ENCODE measurements around the gene UST. TPM values are rescaled to one million over a fixed set of nuclear protein-coding genes. Genes with fewer than 3 reads are reported as not detected.

The UST gene, protein sequence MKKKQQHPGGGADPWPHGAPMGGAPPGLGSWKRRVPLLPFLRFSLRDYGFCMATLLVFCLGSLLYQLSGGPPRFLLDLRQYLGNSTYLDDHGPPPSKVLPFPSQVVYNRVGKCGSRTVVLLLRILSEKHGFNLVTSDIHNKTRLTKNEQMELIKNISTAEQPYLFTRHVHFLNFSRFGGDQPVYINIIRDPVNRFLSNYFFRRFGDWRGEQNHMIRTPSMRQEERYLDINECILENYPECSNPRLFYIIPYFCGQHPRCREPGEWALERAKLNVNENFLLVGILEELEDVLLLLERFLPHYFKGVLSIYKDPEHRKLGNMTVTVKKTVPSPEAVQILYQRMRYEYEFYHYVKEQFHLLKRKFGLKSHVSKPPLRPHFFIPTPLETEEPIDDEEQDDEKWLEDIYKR
- total RNA-seq = 1 to 10 TPM; 1.6 to 3.7 TPM

DNA sequence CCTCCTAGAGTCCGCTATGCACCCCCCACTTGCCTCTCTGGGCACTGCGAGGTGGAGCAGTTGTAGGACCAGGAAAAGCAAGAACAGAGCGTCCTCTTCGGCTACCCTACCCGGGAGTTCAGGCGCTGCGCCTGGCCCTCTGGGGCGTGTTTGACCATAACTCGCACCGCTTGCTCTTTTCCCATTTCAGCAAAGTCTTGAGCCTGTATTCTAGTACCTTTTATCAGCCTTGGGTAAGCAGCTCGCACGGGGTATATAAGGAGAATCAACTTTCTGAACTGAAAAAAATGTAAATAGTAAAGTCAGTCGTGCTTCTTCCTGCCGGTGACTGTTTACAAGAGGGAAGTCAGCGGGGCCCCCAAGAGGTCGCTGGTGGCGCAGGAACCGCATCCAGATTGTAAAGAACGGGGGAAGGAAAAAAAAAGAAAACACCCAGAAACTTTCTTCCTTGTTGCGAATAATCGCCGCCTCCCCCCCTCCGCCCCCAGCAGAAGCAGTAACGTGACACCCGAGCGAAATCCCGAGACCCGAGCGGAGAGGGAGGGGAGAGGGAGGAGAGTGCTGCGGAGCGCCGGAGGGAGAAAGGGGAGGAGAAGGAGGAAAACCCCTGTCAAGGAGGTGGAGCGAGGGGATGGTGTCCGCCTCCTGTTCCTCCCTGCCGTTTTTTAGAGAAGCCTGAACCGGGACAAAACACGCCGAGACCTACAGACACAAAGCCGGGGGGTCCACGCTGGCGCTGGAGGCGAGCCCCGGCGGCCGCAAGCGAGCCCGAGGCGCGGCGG lies at the start of gene UST:
Gene UST, plus strand, starts transcription at position 668 of the 782 bp plus-strand sequence. CDS start 401 bp downstream, outside the sequence.
- peak; percentile 63 to 65 for DNase-seq
- H3K4me3 Mint-ChIP-seq = peak within 1 kb of the TSS; percentile 97 to 98
- H3K4me1 Mint-ChIP-seq (ENCODE audit: low read depth) = peaks cover 32% of the 10 kb centered on the region
- no peaks in the 10 kb centered on the region for H3K9me3 Mint-ChIP-seq
- peak within 1 kb of the TSS; percentile 83 for H3K27ac Mint-ChIP-seq
- peaks cover 63% of the 10 kb centered on the region for H3K27me3 Mint-ChIP-seq (ENCODE audit: low read depth)
- peak; percentile 51 to 54 for ATAC-seq (replicated peaks in 1 of 2)
- peaks cover 2% of the 10 kb centered on the region in 2 donors for H3K36me3 Mint-ChIP-seq (ENCODE audit: insufficient read depth in 2 of 2)

DNA sequence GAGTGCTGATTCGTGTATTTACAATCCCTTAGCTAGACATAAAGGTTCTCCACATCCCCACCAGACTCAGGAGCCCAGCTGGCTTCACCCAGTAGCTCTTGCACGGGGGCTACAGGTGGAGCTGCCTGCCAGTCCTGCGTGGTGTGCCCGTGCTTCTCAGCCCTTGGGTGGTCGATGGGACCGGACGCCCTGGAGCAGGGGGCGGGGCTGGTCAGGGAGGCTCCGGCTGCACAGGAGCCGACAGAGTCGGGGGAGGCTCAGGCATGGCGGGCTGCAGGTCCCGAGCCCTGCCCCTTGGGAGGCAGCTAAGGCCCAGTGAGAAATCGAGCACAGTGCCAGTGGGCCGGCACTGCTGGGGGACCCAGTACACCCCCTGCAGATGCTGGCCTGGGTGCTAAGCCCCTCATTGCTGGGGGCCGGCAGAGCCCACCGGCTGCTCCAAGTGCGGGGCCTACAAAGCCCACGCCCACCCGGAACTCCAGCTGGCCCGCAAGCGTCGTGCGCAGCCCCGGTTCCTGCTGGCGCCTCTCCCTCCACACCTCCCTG lies 48.9 kb upstream of the UST start:
- Mint-ChIP-seq H3K36me3 (ENCODE audit: insufficient read depth in 2 of 2) (no peaks in the 10 kb centered on the region), H3K4me1 (ENCODE audit: low read depth) (peaks cover 12% of the 10 kb centered on the region), H3K27ac (no peak overlapping the region), H3K9me3 (no peaks in the 10 kb centered on the region), H3K4me3 (no peak overlapping the region), H3K27me3 (ENCODE audit: low read depth) (peaks cover 6% of the 10 kb centered on the region)
- ATAC-seq (replicated peaks in 1 of 2) (no peak), DNase-seq (no peak)

DNA sequence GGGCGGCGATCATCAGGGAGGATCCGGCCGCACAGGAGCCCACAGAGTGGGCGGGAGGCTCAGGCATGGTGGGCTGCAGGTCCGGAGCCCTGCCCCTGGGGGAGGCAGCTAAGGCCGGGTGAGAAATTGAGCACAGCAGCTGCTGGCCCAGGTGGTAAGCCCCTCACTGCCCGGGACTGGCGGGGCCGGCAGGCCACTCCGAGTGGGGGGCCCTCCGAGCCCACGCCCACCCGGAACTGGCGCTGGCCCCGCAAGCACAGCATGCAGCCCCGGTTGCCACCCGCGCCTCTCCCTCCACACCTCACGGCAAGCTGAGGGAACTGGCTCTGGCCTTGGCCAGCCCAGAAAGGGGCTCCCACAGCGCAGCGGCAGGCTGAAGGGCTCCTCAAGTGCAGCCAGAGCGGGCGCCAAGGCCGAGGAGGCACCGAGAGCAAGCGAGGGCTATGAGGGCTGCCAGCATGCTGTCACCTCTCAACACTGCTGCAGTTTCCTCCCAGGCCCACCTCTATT lies 48.1 kb upstream of the UST start:
- no peak for ATAC-seq (replicated peaks in 1 of 2)
- DNase-seq = no peak
- Mint-ChIP-seq H3K4me3 (no peak overlapping the region), H3K36me3 (ENCODE audit: insufficient read depth in 2 of 2) (no peaks in the 10 kb centered on the region), H3K9me3 (no peaks in the 10 kb centered on the region), H3K27me3 (ENCODE audit: low read depth) (peaks cover 6% of the 10 kb centered on the region), H3K27ac (no peak overlapping the region), H3K4me1 (ENCODE audit: low read depth) (peaks cover 12% of the 10 kb centered on the region)

DNA sequence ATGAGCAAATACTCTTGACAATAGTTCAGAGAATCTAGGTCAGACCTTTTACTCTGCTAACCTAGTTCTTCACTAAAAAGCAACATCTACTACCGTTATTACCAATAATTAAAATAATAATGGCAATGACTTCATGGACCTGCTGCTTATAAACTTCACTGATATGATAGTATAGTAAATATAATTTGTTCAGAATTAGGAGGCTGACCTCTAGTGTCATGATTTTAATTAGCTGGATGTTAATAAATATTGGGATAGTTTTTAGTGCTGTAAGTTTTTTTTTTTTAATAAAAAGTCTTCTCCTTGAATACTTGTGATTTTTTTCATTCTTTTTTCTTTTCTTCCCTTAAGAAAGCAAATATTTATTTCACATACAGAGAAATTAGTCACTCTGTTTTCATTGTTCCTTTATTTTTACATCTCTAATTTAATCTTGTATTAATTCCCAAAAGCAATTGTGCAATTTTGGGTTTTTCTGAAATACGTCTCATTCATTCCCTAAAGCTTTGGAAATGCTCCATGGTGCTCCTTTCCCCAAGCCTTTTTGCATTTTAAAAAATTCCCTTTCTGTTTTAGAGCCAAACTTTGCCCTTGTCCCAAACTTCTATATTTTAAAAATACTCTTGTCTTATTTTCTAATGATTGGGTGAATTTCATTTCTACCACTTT lies 46.6 kb upstream of the UST start:
- no peak for DNase-seq
- Mint-ChIP-seq H3K36me3 (ENCODE audit: insufficient read depth in 2 of 2) (no peaks in the 10 kb centered on the region), H3K4me3 (peak overlapping the region; percentile 78 to 83), H3K27me3 (ENCODE audit: low read depth) (peaks cover 6% of the 10 kb centered on the region), H3K4me1 (ENCODE audit: low read depth) (peaks cover 12% of the 10 kb centered on the region), H3K27ac (peak overlapping the region; percentile 55), H3K9me3 (no peaks in the 10 kb centered on the region)
- no peak for ATAC-seq (replicated peaks in 1 of 2)

DNA sequence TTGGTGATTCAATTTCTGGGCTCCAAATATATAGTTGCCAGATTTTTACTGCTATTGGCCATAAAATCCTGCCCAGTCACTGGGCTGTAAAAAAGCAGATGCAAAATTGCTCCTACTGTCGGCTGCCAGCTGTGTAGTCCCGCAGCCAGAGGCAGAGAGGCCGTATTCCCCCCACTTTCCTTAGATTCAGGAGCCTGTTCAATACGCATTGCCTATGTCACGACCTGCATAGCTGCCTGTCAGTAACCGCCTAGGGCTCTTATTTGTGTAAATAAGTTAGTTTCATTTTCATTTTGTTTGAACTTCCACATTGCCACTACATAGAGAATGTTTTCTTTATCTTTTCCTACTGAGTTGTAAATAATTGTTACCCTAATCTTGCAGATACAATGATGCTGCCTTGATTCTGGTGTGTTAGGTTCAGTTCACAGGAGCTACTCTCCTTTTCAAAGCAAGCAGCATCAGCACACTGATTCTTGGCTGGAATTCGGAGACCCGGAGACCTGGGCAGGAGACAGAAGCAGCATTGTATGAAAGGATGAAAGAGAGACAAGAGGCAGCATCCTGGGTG lies 46.0 kb upstream of the UST start:
- ATAC-seq (replicated peaks in 1 of 2) = peak; percentile 50 to 65
- peaks cover 3% of the 10 kb centered on the region for H3K27me3 Mint-ChIP-seq (ENCODE audit: low read depth)
- peak overlapping the region; percentile 78 to 83 for H3K4me3 Mint-ChIP-seq
- no peaks in the 10 kb centered on the region for H3K9me3 Mint-ChIP-seq
- DNase-seq = no peak
- peak overlapping the region; percentile 55 for H3K27ac Mint-ChIP-seq
- no peaks in the 10 kb centered on the region for H3K36me3 Mint-ChIP-seq (ENCODE audit: insufficient read depth in 2 of 2)
- peaks cover 12% of the 10 kb centered on the region for H3K4me1 Mint-ChIP-seq (ENCODE audit: low read depth)

DNA sequence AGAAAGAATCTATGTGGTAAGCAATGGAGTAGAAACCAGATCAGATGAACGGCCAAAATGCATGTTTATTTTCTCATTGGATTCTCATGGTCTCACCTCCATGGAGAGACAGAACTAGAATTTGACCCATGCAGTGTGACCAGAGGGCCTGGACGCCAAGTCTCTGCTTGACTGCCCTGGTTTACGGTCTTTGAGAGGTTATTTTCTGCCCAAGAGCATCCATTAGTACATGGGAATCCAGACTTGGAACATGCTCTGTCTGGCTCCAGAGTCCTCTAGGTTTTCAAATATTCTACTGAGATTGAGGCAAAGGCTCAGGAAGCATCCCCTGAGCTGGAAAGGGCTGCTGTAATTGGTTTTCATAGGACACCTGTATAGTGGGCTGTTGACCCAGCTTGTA lies 45.5 kb upstream of the UST start:
- ATAC-seq (replicated peaks in 1 of 2) = peak in 1 of 2 donors; percentile 9
- Mint-ChIP-seq H3K27ac (peak overlapping the region; percentile 55), H3K27me3 (ENCODE audit: low read depth) (no peaks in the 10 kb centered on the region), H3K4me3 (peak overlapping the region; percentile 78 to 83), H3K36me3 (ENCODE audit: insufficient read depth in 2 of 2) (no peaks in the 10 kb centered on the region), H3K9me3 (no peaks in the 10 kb centered on the region), H3K4me1 (ENCODE audit: low read depth) (peaks cover 12% of the 10 kb centered on the region)
- DNase-seq = no peak

DNA sequence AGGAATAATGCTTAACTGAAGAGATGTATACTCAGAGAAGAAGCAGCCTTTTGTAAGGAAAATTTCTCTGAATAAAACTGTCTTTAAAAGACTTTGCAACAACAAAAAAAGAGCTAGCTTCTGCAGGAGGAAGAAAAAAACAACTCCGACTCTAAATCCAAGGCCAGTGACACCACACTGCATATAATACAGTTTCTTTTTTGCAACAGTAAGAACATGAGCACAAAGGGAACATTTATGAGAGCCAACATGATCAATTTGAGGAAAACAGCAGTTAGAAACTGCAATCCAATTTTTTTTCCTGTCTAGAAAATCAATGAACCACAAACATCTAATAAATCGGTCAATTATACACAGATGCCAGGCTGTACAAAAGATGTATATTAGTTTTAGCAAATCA lies 42.9 kb upstream of the UST start:
- Mint-ChIP-seq H3K4me3 (no peak overlapping the region), H3K27ac (no peak overlapping the region), H3K36me3 (ENCODE audit: insufficient read depth in 2 of 2) (no peaks in the 10 kb centered on the region), H3K4me1 (ENCODE audit: low read depth) (peaks cover 12% of the 10 kb centered on the region), H3K27me3 (ENCODE audit: low read depth) (peaks cover under 1% of the 10 kb centered on the region), H3K9me3 (no peaks in the 10 kb centered on the region)
- no peak for DNase-seq
- ATAC-seq (replicated peaks in 1 of 2) = no peak

DNA sequence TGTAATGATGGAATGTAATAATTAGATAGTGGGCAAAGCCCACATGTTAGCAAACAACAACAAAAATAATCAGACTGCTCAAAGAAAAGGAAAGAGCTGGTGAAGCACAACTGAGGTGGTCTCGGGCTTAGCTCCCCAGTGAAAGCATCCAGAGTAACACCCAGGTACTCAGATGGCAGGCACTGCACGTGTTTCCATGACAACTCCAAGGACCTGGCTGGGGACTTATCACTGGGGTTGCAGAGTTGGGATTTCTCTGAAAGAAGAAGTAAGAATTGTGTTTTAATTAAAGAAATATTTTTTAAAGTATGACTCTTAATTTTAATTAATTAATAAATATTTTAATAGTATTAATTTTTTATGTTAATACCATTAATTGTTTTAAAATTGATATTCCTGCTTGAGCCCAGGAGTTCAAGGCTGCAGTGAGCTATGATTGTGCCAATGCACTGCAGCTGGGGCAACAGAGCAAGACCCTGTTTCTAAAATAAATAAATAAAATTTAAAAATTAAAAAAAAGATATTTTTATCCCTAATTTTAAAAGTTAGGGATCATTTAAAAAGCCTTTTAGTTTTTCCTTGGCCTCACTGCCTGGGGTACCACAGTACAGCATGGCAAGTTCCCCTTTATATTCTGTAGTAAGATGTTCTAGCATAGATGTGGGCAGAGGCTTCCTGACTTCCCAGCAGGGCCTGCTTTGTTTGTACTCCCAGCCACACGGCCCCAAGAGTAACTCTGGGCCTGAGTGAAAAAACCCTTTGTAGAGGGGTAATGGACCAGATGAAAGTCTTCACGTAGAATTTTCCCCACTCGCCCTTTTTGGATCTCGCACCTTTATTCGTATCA lies 42.2 kb upstream of the UST start:
- Mint-ChIP-seq H3K27me3 (ENCODE audit: low read depth) (peaks cover 8% of the 10 kb centered on the region), H3K27ac (no peak overlapping the region), H3K36me3 (ENCODE audit: insufficient read depth in 2 of 2) (no peaks in the 10 kb centered on the region), H3K4me3 (no peak overlapping the region), H3K4me1 (ENCODE audit: low read depth) (peaks cover 12% of the 10 kb centered on the region), H3K9me3 (no peaks in the 10 kb centered on the region)
- DNase-seq (no peak), ATAC-seq (replicated peaks in 1 of 2) (no peak)

DNA sequence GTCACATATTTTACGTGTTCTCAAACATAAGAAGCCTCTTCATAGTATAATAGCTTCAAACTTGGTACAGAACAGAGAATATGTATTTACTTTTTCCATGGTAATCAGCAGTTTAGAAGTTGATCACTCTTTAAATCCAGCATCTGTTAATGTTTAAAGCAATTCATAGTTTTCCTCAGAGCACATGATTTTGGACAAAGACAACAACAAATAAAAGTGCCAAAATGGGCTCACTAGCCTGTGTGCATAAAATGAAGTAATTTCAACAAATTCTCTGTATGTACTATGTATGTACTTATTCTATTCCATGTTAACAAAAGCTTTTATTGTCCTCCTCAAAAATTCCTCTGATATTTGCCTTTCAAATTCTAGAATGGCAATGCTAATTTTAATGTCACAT lies 38.1 kb upstream of the UST start:
- H3K27ac Mint-ChIP-seq = no peak overlapping the region
- H3K36me3 Mint-ChIP-seq (ENCODE audit: insufficient read depth in 2 of 2) = peaks cover 0 to 4% of the 10 kb centered on the region in 2 donors
- ATAC-seq (replicated peaks in 1 of 2) (no peak), DNase-seq (no peak)
- no peak overlapping the region for H3K4me3 Mint-ChIP-seq
- peaks cover 0 to 3% of the 10 kb centered on the region in 2 donors for H3K9me3 Mint-ChIP-seq
- peaks cover 9% of the 10 kb centered on the region for H3K27me3 Mint-ChIP-seq (ENCODE audit: low read depth)
- peaks cover 15% of the 10 kb centered on the region for H3K4me1 Mint-ChIP-seq (ENCODE audit: low read depth)

DNA sequence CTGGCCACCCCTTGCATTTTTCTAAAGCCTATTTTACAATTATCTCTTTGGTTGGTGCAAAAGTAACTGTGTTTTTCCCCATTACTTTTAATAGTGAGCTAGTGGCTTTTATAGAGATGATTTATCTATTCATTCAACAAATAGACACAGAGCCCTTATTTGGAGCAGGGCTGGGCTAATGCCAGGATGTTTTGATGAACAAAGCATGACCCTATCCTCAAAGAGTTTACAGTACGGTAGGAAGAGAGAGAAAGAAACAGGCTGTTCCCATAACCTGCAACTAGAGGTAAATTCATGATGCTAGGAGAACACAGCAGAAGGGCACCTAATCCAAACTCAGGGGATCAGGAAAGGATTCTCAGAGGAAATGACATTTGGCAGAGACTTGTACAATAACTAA lies 37.3 kb upstream of the UST start:
- no peak for DNase-seq
- no peak for ATAC-seq (replicated peaks in 1 of 2)
- peaks cover 0 to 3% of the 10 kb centered on the region in 2 donors for H3K9me3 Mint-ChIP-seq
- H3K27ac Mint-ChIP-seq = no peak overlapping the region
- H3K36me3 Mint-ChIP-seq (ENCODE audit: insufficient read depth in 2 of 2) = peaks cover 2 to 8% of the 10 kb centered on the region in 2 donors
- peaks cover 9% of the 10 kb centered on the region for H3K27me3 Mint-ChIP-seq (ENCODE audit: low read depth)
- no peak overlapping the region for H3K4me3 Mint-ChIP-seq
- peaks cover 15% of the 10 kb centered on the region for H3K4me1 Mint-ChIP-seq (ENCODE audit: low read depth)

DNA sequence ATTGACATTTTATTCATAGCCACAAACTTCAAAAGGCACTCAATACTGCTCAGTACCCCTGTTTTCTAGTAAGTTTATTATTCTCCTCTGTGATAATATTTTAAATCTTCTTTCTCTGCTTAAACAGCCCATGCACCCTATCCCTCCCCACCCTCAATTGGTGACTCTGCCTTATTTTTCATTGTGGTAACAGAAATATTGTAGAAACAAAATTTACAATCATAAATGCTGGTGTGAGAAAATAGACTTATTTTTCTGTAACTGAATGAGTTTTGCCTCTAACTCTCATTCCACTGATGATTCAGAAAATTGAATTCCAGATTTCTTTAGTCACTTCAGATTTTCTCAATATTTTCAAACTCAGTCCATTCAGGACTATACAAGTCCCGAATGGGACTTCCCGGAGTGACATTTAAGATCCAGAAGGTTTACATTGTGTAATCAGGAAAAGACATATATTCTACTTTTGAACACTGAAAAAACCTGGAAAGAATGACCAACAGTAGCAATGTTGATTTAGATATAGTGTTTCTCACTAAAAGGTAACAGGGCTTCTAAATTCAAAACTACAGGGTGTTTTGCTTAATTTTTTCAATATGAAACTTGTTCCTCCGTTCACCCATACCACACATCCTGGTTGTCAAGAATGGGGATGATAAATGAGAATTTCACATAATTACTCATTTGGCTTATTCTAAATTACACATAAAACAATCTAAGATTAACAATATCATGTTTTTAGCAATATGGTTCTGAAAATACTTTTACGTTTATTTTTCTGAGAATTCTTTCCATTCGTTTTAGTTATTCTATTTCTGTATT lies 34.8 kb upstream of the UST start:
- Mint-ChIP-seq H3K4me3 (peak overlapping the region in 1 of 2 donors; percentile 72), H3K27me3 (ENCODE audit: low read depth) (peaks cover 14% of the 10 kb centered on the region), H3K4me1 (ENCODE audit: low read depth) (peaks cover 15% of the 10 kb centered on the region), H3K36me3 (ENCODE audit: insufficient read depth in 2 of 2) (peaks cover 5 to 8% of the 10 kb centered on the region in 2 donors), H3K9me3 (peaks cover 0 to 3% of the 10 kb centered on the region in 2 donors), H3K27ac (peak overlapping the region; percentile 54)
- ATAC-seq (replicated peaks in 1 of 2) = peak; percentile 52 to 81
- DNase-seq = no peak
